PC-9 (cell line): Measurements from ENCODE around the gene GNAI1.

ENCODE experiments used
- EZH2 ChIP-seq: fragments of 200-600 bp; sonication (generic); IDR thresholded peaks from 2 replicates; pipeline ENCODE4 v1.8.0; 2017; ENCODE audit warnings: antibody characterized with exemption, low read depth
- TF ChIP-seq, protein P1 (sequence below): fragments of 200-600 bp; sonication (generic); conservative IDR thresholded peaks from 2 replicates; pipeline ENCODE4 v1.6.1; 2017; ENCODE audit warnings: mixed run types, antibody characterized with exemption, mild to moderate bottlenecking, moderate library complexity

DNA sequence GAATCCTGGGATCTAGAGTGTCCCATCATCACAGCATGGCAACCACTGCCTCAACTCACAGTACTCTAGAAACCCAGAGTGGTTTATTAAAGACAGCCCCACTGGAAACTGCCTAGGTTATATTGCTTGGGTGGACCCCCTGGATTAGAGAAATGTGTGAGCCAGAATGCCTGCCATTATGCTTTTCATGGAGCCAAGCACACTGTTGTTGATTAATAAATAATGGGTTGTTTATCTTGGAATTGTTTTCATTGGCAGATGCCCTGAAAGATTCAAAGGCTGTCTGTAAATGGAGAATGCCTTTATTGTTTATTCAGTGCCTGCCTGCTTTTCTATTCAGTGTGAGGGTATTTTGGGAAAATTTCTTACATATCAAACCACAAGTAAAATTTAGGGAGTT is 52.1 kb downstream of the GNAI1 start:
- no peak for TF ChIP-seq EZH2
- TF ChIP-seq, protein P1, sequence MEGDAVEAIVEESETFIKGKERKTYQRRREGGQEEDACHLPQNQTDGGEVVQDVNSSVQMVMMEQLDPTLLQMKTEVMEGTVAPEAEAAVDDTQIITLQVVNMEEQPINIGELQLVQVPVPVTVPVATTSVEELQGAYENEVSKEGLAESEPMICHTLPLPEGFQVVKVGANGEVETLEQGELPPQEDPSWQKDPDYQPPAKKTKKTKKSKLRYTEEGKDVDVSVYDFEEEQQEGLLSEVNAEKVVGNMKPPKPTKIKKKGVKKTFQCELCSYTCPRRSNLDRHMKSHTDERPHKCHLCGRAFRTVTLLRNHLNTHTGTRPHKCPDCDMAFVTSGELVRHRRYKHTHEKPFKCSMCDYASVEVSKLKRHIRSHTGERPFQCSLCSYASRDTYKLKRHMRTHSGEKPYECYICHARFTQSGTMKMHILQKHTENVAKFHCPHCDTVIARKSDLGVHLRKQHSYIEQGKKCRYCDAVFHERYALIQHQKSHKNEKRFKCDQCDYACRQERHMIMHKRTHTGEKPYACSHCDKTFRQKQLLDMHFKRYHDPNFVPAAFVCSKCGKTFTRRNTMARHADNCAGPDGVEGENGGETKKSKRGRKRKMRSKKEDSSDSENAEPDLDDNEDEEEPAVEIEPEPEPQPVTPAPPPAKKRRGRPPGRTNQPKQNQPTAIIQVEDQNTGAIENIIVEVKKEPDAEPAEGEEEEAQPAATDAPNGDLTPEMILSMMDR = no peak
